Stimulated activated CD8-positive, alpha-beta memory T cell treated with anti-CD3 and anti-CD28 coated beads, Interleukin-15, amount 100 ng/mL, for 24 hours (primary cell): Measurements from ENCODE around the gene TXNIP.
A peak's percentile ranks its signal among the peaks of the same experiment; 100 is the strongest.

ENCODE experiments used
- DNase-seq: peaks from one replicate; pipeline ENCODE4 v3.0.0-alpha.2; 2020; ENCODE audit warnings: low read depth

Gene TXNIP

DNA sequence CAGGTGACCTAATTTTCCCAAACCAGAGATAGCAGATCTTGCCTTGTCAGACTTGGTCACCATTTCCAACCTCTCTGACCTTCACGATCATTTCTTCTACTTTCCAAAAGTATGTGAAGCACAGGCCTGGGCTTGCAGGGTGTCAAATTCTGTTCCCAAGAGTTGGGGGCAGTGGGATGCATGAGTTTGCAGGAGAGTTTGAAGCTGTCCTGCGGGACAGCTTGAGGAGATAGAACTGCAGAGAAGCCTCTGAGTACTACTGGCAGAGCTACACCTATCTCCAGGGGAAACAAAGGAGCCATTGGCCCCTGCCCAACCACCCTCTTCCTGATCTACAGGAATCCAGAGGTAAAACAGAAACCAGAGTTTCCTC is 11.3 kb downstream of the TXNIP start:
- DNase-seq = no peak

DNA sequence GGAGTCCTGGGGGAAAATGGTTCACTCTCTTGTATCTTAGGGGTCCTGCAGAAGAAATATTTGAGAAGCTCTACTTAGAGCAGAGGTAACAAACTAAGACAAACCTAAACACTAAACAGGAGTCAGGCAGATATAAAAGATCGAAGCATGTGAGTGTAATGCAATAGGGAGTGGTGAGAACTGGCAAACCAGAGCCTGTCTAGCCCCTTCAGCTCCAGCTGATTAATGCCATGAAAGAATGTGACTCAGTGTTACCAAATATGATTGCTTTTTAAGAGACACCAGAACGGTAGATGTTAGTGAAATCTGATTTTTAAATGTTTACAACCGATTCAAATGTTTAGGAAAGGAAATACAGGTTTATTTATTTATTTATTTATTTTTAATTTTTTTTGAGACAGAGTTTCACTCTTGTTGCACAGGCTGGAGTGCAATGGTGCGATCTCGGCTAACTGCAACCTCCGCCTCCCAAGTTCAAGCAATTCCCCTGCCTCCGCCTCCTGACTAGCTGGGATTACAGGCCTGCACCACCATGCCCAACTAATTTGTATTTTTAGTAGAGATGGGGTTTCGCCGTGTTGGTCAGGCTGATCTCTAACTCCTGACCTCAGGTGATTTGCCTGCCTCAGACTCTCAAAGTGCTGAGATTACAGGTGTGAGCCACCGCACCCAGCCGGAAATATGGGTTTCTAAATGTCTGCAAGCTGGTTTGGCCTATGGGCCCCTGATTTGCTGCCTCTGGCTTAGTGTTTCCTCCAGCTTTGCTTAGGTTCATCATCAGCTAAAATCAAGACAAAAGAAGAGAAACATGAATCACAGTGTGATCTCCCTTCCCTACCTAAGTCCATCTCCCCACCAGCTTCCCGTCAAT is 12.2 kb downstream of the TXNIP start:
- DNase-seq = no peak

GRCh38 chr1:145983206-145983675 is 13.1 kb downstream of the TXNIP start:
- DNase-seq = no peak

DNA sequence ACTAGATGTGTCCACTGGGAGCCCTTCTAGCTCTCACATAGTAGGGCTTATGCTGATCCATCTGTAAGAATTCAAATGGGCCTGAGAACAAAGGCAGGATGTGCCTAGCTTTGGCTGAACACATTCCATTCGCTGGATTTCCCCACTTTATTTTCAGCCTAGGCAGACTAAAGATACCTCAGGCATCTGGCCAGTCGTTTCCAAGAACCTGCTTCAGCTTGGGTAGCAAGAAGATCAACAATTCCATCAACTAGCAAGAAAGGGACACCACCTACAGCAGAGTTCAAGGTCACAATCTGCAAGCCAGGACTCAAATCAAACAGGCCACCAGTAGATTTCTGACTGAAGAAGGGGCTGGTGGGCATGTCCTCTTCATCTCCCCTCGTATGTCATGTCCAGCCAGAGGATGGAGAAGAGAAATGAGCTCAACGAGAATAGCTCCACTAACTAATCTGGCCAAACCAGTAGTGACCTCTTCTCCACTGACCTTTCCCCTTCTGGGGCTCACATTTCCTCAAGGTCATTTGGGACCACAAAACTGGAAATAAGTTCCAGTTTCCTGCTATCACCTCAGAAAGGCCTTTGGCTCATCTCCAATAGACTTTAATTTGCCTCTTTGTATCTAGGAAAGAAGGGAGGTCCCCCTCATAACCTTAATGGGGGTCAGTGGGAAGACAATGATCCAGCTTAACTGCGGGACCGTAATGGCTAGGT is 14.2 kb downstream of the TXNIP start:
- DNase-seq = no peak

DNA sequence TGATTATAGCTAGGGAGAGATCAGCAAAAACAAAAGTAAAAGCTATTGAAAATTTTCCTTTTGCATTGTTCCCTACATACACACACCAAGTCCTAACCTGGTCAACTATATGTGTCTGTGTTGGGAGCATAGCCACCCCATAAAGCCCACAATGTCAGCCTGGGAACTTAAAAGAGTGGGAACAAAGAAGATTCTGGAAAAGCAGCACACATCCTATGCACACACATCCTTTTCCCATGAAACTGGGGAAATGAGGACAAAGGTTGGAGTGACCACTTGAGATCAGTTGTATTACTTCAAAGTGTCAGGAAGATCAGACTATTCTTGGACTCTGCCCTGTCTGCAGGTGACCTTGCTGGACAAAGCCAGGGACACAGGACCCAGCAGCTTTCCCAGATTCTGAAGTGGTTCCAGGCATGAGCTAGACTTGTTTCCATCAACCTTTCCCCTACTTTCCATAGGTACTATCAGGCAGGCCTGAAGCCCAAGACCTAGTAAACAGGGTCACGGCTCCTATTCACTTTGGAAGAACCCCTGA is 15.9 kb downstream of the TXNIP start:
- no peak for DNase-seq

- DNase-seq = no peak
Measured at GRCh38 chr1:145979746-145980456, 16.5 kb downstream of the TXNIP start.

- DNase-seq = peak; percentile 36
Measured at GRCh38 chr1:145978854-145979745, 17.3 kb downstream of the TXNIP start.

DNA sequence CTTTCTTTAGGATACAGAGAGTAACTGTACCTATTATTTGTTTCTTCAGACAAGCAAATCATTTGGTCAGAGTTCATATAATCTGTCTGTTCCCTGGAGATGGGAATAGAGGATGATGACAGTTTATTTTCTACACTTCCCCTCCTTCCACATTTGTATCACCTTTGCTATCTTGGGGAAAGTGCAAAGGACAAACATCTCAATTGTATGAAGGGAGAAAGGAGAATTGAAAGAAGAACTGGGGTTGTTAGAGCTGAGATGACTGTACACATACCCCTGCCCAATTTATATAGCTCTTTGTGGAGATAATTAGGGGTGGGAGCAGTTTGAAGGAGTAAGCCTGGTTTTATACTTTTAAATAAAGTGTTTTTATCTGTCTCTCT is 17.9 kb downstream of the TXNIP start:
- no peak for DNase-seq

GRCh38 chr1:145977486-145978470 is 18.6 kb downstream of the TXNIP start:
- DNase-seq = no peak

DNA sequence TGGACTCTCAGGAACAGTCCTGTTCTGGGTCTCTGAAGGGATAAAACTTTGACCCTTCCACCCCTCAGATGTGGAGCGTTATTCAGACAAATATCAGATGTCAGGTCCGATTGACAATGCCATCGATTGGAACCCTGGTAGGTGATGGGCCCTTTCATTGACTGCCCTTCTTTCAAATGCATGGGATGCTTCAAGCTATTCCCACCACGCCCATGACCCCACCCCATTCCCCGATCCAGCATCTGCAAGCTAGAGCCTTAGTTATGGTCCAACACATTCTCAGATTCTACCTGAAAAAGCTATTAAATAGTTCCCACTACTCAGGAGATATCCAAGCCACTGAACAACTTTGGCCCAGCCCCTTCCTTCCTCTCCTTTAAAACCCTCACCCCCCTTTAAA is 19.4 kb downstream of the TXNIP start:
- DNase-seq = no peak

DNA sequence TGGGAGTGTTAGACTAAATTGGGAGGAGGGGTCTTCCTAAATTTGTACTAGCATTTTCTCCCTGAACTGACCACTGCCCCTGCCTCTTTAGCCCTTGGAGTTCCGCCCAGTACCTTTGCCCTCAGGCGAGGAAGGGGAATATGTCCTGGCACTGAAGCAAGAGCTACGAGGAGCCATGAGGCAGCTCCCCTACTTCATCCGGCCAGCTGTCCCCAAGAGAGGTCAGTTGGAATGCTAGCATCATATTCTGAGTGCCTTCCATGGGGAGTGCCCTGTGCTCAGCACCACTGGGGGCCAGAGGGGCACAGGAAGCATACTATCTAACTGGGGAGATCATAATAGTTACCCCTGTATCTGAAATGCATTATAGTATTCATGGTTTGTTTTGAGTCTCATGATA is 21.2 kb downstream of the TXNIP start:
- DNase-seq = no peak

GRCh38 chr1:145974721-145975120 is 21.7 kb downstream of the TXNIP start:
- DNase-seq = no peak

GRCh38 chr1:145972580-145972979 is 23.8 kb downstream of the TXNIP start:
- DNase-seq = no peak

DNA sequence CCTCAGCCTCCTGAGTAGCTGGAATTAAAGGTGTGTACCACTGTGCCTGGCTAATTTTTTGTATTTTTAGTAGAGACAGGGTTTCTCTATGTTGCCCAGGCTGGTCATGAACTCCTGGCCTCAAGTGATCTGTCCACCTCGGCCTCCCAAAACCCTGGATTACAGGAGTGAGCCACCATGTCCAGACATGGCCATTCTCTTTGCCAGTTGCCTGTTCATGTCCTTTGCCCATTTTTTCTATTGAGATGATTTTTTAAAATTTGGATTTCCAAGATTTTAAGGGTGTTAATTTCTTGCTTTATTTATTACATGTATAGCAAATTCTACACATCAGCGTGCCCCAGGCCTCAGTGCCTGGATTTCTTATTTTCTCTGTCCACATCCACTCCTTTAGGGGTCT is 29.1 kb downstream of the TXNIP start:
- DNase-seq = no peak

DNA sequence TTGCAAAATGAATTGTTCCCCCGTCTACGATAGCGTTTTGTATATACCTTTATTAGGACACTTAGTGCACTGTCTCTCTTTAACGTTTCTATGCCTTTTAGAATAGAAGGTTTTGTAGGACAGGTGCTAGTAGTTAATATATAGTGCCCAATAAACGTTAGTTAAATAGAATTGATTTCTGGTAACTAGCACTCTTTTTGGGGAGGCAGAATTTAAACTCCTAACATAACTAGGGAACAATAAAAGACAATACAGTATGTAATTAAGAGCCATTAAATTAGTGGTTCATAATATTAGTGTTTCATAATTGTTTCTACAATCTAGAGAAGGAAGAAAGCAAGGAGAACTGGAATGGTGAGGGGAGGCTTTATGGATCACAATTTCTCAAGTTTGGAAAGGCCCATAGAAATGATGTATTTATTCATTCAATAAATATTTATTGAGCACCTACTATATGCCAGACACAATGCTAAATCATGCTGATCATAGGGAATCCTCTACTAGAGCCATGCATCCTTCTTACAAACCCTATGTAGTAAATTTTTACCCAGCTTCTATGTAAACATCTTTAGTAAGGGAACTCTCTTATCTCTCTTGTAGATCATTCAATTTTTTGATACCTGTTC is 31.1 kb downstream of the TXNIP start:
- DNase-seq = no peak

DNA sequence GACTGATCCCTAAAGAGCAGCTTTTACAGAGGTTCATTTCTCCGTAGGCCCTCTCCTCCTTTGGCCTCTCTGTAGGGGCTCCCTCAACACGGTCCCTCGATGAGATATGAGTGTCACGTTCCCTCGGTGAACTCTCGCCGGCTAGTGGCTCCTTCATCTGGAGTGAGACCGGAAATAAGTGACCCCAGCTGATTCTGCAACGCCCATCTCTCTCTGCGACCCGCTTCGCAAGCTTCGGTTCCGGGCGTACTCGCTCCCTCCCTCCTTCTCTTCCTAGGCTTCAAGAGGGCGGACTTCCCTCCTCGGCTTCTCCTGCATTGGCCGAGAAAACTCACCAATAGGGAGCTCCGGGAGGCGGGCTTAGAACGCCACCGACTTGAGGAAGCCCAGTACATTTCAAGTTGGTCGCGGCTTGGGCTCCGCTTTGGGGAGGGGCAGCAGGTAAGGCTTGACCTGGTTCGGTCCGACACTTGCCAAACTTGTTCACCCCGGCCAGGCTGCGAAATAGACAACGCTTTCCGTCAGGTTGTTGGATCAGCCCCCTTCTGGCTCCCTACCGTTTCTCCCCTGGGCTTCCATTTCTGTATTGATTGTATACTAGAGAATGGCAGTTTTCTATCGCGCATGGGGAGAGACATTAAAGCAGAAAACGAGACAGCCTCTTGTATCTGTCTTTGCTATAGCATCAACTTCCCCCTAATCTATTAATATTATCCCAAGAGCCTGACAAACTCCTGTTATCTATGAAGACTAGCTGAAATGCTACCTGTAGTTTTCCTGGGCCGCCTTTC is 31.9 kb downstream of the TXNIP start, which contains the start of the genes ANKRD34A and POLR3GL:
Gene ANKRD34A (minus strand): TSS at position 248 of the 791 bp plus-strand sequence. CDS start 2,816 bp downstream, outside the sequence.
Gene POLR3GL (plus strand): TSS at position 363 of the 791 bp plus-strand sequence. CDS start 10,176 bp downstream, outside the sequence.
- peak; percentile 69 for DNase-seq

DNA sequence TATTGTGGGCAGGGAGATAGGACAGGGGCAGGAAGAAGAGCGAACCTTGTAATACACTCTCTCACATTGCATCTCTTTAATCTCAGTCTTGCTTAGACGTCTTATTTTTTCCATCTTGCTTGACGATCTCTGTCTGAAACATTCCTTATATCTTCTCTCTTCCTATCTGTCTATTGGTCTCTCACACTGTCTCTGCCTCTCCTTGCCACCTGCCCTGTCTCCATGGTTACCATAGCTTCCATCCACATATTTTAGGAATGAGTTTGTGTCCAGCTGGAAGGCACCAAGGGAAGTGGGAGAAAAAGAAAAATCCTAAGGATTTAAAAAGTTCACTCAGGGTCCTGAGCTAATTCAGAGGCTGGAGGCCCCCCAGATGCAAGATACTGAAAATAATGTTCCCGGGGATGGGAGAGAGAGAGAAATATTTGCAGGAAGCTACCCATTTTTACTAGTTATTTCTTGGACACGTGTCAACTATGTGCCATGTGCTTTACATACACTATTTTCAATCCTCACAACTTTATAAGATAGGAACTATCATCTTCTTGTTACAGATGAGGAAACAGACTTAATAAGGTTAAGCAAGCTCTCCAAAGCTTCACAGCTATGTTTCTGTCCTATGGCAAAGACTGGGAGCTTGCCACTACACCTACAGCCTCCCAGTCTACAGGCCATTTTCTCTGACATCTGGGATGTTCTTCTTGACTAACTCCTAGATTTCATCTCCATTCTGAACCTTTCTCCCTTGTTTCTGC is 32.9 kb downstream of the TXNIP start:
- no peak for DNase-seq
